ENCODE results near the gene LRIT2.

The LRIT2 gene

DNA sequence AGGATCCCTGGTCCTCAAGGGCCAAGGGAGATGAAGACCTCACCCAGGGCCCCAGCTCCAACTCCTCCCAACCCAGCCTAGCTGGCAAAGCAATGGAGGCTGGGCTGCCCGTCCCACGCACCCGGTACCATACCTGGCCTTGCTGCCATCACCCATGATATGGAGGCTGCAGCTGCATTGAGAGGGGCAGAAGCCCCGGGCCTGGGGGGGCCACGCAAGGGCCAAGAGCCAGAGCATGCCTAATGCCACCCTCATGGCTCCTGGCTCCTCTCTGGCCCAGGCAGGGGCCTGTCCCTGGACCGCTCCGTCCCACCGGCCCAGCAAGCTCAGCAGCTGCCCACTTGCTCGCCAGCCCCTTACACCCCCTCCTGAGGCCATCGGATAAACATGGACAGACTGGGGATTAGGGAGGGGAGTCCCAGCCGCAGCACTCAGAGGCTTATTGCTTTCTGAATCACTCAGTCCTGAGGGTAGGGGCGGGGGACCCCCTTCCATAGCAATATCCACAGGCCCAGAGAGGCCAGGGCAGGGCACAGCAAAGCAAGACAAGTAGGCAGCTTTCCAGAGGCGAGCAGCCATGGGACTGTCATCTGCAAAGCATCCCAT is 15.9 kb upstream of the LRIT2 start, which contains the start of gene LRIT1:
TSS of gene LRIT1 (minus strand) at position 362 of the 606 bp plus-strand sequence. CDS start at position 255, 107 bp downstream.
- no peak for DNase-seq

DNA sequence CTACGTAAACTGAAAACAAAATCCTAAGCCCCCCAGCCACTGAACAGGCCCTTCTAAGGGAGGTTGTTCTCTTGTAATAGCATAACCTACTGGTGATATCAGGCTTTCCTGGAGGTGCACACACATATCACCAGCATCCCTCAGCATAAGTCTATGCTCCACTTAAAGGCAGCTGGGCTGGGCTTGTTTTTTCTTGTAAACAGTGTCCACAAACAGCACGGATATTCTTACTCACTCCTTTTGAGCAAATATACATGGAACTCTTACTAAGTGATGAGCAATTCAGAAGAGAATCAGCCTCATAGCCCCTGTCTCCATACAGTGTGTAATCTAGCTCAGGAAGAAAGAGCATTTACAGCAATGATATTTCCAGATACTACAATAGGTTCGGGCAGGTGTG is 13.6 kb upstream of the LRIT2 start:
- DNase-seq = no peak

- no peak for DNase-seq
Measured at GRCh38 chr10:84237199-84238051, 12.1 kb upstream of the LRIT2 start.

DNA sequence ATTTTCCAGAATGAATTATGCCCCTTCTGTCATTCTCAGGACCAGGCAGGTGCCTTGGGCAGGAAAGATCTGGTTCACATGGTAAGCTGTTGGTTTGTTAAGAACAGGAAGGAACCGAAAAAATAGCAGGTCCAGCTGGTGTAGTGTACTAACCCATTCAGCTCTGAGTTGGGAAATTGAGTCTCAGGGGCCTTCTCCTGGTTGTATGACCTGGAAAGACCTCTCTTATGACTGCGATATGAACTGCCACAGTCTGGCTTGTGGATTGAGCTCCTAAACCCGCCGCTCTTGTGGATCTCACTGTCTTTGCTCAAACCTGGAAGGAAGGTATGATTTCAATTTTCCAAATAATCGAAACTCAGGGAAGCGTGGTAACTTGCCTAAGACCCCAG is 11.5 kb upstream of the LRIT2 start:
- no peak for DNase-seq

DNA sequence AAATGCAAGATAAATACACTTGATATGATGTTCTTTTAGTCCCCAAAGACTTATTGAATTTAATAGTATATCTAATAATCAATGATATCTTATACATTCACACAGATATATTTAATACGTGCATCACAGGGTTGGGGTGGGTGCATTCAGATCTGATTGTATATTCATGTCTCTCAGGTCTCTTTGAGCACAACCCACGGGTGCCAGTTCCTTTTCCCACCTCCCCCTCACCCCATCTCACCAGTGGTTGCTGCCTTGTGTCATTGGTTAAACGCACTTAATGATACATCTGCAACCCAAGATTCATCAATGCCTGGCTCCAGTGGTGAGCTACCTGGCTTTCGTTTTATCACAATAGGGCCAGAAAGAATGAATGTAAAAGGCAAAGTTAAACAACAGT is 9.8 kb upstream of the LRIT2 start:
- no peak for DNase-seq

DNA sequence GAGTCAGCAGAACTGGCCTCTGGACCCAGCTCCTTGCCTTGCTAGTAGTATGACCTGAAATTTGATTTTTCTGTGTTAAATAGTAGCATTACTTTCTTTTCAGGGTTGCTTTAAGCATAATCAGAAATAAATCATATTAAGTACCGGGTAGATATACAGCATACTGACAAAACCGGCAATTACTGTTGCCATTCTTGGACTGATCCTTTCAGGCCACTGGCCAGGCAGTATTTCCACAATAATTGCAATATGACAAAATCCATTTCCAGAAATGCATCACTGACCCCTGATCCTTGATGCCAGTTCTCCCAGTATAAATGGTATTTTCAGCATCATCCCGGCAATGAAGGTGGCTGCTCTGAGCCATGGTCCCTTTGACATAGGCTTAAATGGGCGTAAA is 9.1 kb upstream of the LRIT2 start:
- DNase-seq = no peak

DNA sequence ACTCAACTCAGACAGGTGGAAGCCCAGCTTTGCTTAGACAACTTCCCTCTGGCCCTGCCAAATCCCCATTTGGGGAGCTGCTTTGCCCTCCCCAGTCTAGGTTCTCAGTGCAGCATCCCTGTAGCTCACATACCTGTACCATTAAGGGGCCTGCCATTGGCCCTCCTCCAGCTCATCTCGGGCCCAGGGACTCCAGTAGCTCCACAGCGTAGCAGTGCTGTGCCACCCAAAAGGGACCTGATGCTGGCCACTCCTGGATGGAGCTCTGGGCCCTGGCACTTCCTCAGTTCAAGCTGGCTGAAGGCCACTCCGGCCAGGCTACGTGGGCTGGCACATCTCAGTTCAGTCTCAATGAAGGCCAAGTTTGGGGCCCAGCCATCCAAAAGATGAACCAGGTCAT is 8.6 kb upstream of the LRIT2 start:
- DNase-seq = no peak

DNA sequence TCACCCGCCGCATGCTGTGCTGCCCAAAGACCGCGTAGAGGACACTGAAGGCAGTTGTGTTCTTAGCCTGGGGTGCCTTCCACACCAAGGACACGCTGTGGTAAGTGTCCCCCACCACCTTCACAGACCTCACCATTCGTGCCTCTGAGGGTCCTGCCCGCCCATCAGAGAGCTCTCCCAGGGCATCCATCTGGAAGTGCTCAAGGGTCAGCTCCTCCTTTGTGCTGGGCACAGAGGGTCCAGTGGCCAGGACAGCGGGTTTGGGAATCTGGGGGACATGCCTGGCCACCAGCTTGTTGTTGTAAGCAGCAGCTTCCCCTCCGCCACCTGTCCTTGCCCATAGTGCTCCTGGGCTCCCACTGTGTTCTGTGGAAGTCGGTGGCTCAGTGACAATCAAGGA is 7.0 kb upstream of the LRIT2 start:
- no peak for DNase-seq

- no peak for DNase-seq
Measured at GRCh38 chr10:84230359-84230758, 5.0 kb upstream of the LRIT2 start.

- no peak for DNase-seq
Measured at GRCh38 chr10:84227810-84228209, 2.5 kb upstream of the LRIT2 start.

GRCh38 chr10:84226616-84227015 is 1.3 kb upstream of the LRIT2 start:
- no peak for DNase-seq

GRCh38 chr10:84224411-84225028 is 824 bp downstream of the LRIT2 start:
- no peak for DNase-seq

DNA sequence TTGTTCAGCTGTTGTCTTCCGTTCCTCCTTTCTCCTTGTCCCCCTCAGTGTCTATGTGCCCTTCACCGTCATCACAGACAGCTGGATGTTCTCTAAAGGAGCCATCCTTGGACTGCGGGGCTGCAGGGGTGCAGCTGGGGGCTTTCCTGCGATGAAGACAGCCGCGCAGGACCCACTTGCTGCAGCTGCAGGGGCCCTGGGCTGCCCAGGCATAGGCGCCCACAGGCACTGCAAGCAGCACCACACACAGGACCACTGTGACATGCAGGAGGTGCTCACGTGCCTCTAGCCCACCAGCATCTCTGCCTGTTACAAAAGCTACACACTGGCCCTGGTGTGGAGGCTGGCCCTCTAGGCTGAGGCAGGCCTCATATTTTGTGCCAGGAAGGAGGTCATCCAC is 3.4 kb downstream of the LRIT2 start:
- DNase-seq = no peak

DNA sequence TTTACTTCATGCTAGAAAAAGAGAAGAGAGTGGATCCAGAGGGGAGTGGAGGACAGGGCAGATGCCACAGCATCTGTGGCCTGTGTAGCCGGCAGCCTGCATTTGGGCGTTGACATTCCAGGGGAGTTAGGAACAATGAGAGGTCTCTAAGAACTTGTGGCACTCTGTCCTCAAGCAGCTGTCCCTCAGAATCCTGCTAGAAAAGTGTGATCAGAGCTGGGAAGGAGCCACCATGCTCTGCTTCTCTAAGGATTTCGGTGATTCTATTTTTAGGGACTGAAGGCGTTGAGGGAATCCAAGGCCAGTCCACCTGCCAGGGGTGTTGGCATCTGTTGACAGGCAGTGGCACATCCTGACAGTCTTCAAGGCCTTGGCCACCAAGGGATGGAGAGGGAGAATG is 7.6 kb downstream of the LRIT2 start:
- DNase-seq = no peak

DNA sequence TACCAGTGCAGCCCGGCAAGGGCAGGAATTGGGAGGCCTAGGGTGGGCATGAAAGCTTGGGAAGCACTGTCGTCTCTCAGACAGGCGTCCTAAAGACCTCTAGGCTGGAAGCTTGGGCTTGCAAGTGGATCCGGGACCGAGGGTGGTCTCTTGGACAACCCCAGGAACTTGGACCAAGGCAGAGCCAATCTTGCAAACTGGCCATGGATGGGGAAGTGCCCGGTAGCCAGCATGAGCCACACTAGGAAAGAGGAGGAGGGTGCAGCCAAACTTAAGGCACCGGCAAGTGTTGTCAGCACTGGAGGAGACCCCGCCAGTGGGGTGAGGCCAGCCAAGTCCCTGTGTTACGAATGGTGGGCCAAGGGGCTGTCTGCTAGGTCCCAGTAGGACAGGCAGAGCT is 8.5 kb downstream of the LRIT2 start:
- DNase-seq = no peak

- DNase-seq = no peak
Measured at GRCh38 chr10:84214612-84215235, 10.6 kb downstream of the LRIT2 start.

- DNase-seq = no peak
Measured at GRCh38 chr10:84214046-84214572, 11.2 kb downstream of the LRIT2 start.

- DNase-seq = no peak
Measured at GRCh38 chr10:84213076-84213475, 12.3 kb downstream of the LRIT2 start.

DNA sequence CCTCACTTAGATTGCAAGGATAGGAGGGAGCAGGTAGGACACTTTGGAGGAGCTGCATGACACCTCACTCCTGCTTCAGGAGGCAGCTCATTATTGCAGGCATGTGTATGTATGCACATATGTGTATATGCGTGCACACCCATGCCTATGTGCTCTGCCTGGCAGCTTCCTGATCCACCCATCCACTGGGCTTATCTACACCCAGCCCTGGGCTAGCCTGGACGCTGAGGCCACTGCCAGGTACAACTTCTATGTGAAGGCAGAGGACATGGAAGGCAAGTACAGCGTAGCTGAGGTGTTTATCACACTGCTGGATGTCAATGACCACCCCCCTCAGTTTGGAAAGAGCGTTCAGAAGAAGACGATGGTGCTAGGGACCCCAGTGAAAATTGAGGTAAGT is 13.3 kb downstream of the LRIT2 start:
- DNase-seq = no peak

DNA sequence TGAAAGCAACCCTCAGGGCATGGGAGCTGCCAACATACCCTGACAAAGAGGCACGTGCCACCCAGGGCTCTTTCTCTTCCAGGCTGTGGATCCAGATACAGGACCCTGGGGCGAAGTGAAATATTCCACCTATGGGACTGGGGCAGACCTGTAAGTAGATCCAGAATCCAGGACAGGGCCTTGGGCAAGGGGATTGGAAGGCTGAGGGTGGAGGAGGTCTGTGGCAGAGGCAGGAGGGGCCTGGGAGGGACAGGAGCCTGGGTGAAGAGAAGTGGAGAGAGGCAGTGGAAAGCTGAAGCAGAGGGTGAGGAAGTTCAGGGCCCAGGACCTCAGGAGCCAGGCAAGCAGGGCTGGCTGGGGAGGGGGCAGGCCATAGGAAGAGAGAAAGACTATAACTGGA is 13.8 kb downstream of the LRIT2 start:
- DNase-seq = no peak

GRCh38 chr10:84208023-84208422 is 17.3 kb downstream of the LRIT2 start:
- DNase-seq = no peak

DNA sequence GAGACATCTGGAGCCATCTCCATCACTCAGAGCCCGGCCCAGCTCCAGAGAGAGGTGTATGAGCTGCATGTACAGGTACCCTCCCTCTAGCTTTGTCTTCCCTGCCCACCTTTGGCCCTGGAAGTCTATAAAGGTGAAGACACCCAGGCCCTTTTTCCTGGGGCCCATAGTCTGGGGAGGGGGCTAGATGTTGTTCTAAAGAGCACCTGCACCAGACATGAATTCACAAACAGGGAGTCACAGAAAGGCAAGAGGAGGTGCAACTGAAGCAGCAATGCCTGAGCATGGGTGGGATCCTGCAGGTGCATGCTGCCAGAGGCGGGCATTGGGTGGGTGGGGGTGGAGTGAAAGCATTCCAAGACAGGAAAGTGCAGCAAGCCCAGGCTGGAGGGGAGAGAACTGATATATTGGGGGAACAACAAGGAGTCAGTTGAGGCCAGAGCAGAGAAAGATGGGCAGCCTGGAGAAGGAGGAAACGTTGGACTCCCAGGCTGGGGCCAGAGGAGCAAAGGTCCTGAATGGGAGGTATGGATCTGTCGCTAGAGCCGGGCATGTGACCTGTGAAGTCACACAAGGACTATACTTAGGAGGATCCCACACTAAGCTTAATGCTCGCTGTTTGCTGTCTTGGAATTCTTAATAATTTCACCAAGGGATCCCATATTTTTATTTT is 19.4 kb downstream of the LRIT2 start:
- DNase-seq = no peak
